Measurements from ENCODE around the gene DNAJC6.

DNAJC6 gene

DNA sequence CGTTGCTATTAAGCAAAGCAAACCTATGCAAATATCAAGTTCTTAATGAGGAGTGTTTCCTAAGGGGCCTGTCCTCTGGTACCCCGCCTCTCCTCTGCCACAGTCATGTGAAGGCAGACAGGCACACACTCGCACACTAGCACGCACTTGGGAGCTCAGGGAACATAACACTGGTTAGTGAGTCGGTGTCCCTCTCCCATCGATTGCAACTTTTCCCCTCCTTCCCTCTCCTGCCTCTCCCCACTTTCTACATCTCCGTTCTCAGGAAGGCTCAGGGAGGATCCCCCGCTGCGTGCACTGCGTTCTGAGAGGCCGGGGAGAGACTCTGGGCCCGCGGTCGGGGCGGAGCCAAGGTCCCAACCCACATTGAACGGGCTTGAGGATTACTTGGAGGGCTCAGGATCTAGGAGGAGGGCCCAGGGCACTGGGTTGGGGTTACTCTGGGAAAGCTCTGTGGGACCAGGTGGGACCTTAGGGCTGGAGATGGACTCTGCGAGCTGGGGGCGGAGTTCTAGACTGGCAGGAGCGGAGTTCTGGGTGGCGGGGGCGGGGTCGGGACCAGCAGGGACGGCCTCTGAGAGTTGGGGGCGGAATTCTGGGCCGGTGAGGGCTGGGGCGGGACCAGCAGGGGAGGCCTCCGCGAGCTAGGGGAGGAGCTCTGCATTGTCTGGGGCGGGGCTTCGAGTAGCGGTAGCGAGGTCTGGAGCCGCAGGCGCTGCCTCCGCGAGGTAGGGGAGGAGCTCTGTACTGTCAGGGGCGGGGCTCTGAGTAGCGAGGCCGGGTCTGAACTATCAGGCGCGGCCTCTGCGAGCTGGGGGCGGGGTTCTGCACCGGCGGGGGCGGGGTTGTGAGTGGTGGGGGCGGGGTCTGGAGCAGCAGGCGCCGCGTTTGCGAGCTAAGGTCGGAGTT is 110.6 kb downstream of the DNAJC6 start:
- H3K4me1 ChIP-seq (ENCODE audit: control insufficient read depth, insufficient read depth, low read length, poor library complexity, severe bottlenecking) = peaks cover 26% of the 10 kb centered on the region
- H3K9me3 ChIP-seq (ENCODE audit: control insufficient read depth, low read length) = no peaks in the 10 kb centered on the region
- 2% methylated on average over 26 to 29 of the region's 52 CpGs for WGBS, 2 experiments (ENCODE audit: insufficient coverage in 2 of 2)
- H3K4me3 ChIP-seq (ENCODE audit: extremely low read depth, insufficient read depth, low read length, poor library complexity, severe bottlenecking) = peak overlapping the region; percentile 72
- peak overlapping the region; percentile 98 for H3K27ac ChIP-seq (ENCODE audit: low read depth, low read length, severe bottlenecking)
- peaks cover 12% of the 10 kb centered on the region for H3K36me3 ChIP-seq (ENCODE audit: control insufficient read depth, insufficient read depth, low read length)

DNA sequence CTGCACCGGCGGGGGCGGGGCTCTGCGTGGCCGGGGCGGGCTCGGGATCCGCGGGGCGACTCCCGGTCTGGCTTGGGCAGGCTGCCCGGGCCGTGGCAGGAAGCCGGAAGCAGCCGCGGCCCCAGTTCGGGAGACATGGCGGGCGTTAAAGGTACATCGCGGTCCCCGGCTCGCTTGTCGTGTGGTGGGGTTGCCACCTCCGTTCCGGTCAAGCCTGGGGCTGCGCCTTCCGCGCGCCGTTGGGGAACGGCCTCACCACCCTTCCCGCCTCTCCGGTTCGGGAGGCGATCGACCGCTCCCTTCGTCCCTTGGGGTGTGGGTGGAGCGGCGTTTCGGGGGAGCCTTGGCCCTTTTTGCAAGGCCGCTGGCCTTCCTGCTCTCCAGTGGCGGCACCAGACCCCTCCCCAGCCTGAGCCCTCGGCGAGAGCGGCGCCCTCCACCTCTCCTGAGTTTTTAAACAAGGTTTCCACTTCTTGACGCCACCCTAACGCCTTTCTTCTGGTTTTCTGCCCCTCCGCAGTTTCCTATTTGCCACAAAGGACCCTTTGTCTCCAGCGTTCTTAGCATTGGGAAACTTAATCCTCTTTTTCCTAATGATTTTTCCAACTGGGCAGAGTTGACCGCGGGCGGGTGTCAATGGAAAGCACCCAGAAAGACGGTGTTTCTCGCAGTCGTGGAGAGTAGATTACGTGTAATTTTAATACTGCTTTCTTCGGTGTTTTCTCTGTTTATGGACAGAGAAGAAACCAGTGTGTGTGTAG is 111.4 kb downstream of the DNAJC6 start, which contains the start of the genes LEPR and LEPROT:
LEPR (plus strand) TSS at position 79 of the 761 bp plus-strand sequence. CDS start 144,898 bp downstream, outside the sequence.
LEPROT (plus strand) TSS at position 79 of the 761 bp plus-strand sequence; CDS start at position 136, 57 bp downstream.
- H3K36me3 ChIP-seq (ENCODE audit: control insufficient read depth, insufficient read depth, low read length) = peaks cover 19% of the 10 kb centered on the region
- H3K4me1 ChIP-seq (ENCODE audit: control insufficient read depth, insufficient read depth, low read length, poor library complexity, severe bottlenecking) = peaks cover 30% of the 10 kb centered on the region
- H3K27ac ChIP-seq (ENCODE audit: low read depth, low read length, severe bottlenecking) = peak within 1 kb of the TSS; percentile 98
- 0 to 1% methylated on average over 49 to 57 of the region's 60 CpGs for WGBS, 2 experiments (ENCODE audit: insufficient coverage in 2 of 2)
- no peaks in the 10 kb centered on the region for H3K9me3 ChIP-seq (ENCODE audit: control insufficient read depth, low read length)
- H3K4me3 ChIP-seq (ENCODE audit: extremely low read depth, insufficient read depth, low read length, poor library complexity, severe bottlenecking) = peak within 1 kb of the TSS; percentile 72

DNA sequence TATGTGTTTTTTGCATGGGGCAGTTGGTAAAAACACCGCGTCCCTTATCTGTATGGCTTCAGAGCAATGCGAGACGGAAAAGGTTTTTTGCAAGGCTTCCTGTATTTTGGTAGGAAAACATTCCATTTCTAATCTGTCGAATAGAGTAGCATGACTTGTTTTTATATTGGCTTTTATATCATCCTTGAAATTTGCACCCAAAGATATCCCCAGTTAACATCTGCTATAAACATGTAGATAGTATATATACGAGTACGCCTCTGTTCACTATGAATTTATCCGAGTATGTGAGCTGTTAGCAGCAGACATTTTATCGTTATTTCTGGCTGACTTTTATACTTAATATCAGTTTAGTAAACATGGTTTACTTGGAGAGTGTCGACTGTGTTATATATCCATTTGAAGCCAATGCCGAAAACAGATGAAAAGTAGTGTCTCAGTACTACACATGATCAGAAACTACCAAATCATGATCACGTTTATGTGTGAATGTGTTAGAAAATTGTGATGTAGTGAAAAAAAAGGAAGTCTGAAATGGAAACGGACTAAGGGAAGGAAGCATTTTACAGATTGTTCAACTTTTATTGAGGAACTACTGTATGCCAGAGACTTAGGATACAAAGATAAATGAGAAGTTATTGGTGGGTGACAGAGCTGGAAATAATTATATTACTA is 112.1 kb downstream of the DNAJC6 start:
- 52 to 63% methylated on average over 2 of the region's 13 CpGs for WGBS, 2 experiments (ENCODE audit: insufficient coverage in 2 of 2)
- Histone ChIP-seq H3K27ac (ENCODE audit: low read depth, low read length, severe bottlenecking) (peak overlapping the region; percentile 98), H3K9me3 (ENCODE audit: control insufficient read depth, low read length) (no peaks in the 10 kb centered on the region), H3K4me1 (ENCODE audit: control insufficient read depth, insufficient read depth, low read length, poor library complexity, severe bottlenecking) (peaks cover 36% of the 10 kb centered on the region), H3K4me3 (ENCODE audit: extremely low read depth, insufficient read depth, low read length, poor library complexity, severe bottlenecking) (peak overlapping the region; percentile 72), H3K36me3 (ENCODE audit: control insufficient read depth, insufficient read depth, low read length) (peaks cover 26% of the 10 kb centered on the region)

DNA sequence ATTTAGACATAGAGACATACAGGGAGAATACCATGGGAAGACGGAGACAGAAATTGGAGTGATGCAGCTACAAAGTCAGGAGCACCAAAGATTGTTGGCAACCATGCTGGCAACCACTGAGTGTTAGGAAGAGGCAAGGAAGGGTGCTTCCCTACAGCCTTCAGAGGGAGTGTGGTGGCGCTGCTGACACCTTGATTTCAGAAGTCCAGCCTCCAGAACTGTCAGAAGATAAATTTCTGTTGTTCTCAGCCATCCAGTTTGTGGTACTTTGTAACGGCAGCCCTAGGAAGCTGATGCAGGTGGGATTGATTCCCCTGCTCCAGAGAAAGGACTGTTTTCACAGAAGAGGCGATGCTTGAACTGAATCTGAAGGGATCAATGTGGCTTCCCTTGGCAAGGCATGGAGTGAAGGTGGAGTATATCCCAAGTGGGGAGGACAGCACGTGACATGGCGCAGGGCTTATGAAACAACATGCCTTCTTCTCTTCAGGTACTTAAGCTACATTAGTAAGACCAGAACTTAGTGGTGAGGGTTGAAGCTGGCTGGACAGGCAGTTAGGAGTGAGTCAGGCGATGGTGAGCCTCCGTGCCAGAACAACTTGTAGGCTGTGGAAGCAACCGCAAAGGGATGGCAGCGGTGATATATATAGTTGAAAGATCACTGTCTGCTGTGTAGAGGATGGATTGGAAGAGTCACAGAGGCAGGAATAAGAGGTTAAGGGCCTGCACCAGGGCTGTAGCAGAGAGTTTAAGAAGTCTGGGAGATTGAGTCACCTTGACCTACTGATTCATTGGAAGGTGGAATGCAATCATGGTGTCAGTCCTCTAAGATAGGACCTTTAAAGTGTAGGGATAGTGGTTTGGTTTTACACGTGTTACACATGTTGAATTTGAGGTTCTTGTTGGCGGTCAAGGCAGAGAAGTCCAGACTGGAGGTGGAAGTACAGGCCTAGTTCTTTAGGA is 113.2 kb downstream of the DNAJC6 start:
- WGBS, 2 experiments (ENCODE audit: insufficient coverage in 2 of 2) = 96 to 97% methylated on average over 9 to 12 of the region's 12 CpGs
- H3K4me3 ChIP-seq (ENCODE audit: extremely low read depth, insufficient read depth, low read length, poor library complexity, severe bottlenecking) = peak overlapping the region; percentile 72
- no peak overlapping the region for H3K27ac ChIP-seq (ENCODE audit: low read depth, low read length, severe bottlenecking)
- no peaks in the 10 kb centered on the region for H3K9me3 ChIP-seq (ENCODE audit: control insufficient read depth, low read length)
- H3K4me1 ChIP-seq (ENCODE audit: control insufficient read depth, insufficient read depth, low read length, poor library complexity, severe bottlenecking) = peaks cover 36% of the 10 kb centered on the region
- H3K36me3 ChIP-seq (ENCODE audit: control insufficient read depth, insufficient read depth, low read length) = peaks cover 37% of the 10 kb centered on the region

DNA sequence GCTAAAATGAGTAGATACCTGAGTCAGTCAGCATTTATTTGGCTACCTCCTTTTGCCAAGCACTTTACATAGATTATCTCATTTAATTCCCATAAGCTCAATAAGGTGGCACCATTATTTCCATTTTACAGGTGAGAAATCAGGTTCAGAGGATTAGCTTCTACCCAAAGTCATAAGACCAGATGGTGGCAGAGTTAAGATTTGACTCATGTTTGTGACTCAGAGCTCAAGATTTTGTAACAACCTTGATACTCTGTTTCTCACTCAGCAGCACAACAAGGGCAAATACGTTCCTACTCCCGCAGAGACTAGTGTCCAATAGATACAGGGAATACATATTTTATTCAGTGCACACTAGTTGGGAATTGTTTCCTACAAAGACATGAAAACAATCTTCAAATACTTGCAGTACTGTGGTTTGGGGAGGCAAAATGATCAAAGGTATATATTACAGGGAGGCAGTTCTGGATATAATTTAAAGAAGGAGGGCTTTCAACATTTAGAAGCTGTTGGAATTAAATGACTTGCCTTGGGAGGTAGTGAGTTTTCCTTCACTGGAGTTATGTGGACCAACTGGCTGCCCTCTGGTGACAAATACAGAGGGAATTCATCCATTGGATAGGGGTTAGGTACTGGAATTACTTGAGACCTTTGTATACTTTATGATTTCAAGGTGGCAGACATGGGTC is 114.7 kb downstream of the DNAJC6 start:
- Histone ChIP-seq H3K9me3 (ENCODE audit: control insufficient read depth, low read length) (no peaks in the 10 kb centered on the region), H3K36me3 (ENCODE audit: control insufficient read depth, insufficient read depth, low read length) (peaks cover 49% of the 10 kb centered on the region), H3K4me1 (ENCODE audit: control insufficient read depth, insufficient read depth, low read length, poor library complexity, severe bottlenecking) (peaks cover 38% of the 10 kb centered on the region), H3K4me3 (ENCODE audit: extremely low read depth, insufficient read depth, low read length, poor library complexity, severe bottlenecking) (no peak overlapping the region), H3K27ac (ENCODE audit: low read depth, low read length, severe bottlenecking) (peak overlapping the region; percentile 33)
- 80% methylated on average over 1 of the region's 2 CpGs; no CpG with 5 or more reads in 1 of the 2 experiments for WGBS, 2 experiments (ENCODE audit: insufficient coverage in 2 of 2)

DNA sequence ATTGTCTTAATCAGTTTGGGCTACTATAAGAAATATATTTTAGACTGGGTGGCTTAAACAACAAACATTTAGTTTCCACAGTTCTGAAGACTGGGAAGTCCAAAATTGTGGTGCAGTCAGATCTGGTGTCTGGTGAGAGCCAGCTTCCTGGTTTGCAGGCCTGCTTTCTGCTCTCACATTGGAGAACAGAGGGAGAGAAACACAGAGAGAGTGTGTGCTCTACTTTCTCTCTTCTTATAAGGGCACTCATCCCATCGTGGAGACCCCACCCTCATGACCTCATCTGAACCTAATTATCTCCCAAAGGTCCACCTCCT is 115.2 kb downstream of the DNAJC6 start:
- WGBS, 2 experiments (ENCODE audit: insufficient coverage in 2 of 2) = no CpG with 5 or more reads among the region's 1 CpG
- H3K27ac ChIP-seq (ENCODE audit: low read depth, low read length, severe bottlenecking) = no peak overlapping the region
- peaks cover 52% of the 10 kb centered on the region for H3K36me3 ChIP-seq (ENCODE audit: control insufficient read depth, insufficient read depth, low read length)
- H3K4me1 ChIP-seq (ENCODE audit: control insufficient read depth, insufficient read depth, low read length, poor library complexity, severe bottlenecking) = peaks cover 42% of the 10 kb centered on the region
- H3K4me3 ChIP-seq (ENCODE audit: extremely low read depth, insufficient read depth, low read length, poor library complexity, severe bottlenecking) = no peak overlapping the region
- no peaks in the 10 kb centered on the region for H3K9me3 ChIP-seq (ENCODE audit: control insufficient read depth, low read length)

DNA sequence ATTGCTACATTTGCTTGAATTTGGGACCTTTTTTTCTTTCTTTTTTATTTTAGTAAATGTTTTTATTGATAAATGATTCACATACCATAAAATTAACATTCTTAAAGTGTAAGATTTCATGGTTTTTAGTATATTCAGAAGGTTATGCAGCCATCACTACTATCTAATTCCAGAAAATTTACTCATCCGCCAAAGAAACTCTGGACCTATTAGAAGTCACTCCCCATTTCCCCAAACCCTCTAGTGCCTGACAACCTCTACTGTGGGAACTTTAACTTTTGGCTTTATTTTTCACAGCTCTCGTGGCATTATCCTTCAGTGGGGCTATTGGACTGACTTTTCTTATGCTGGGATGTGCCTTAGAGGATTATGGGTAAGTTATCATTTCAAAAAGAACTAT is 115.7 kb downstream of the DNAJC6 start:
- Histone ChIP-seq H3K4me1 (ENCODE audit: control insufficient read depth, insufficient read depth, low read length, poor library complexity, severe bottlenecking) (peaks cover 46% of the 10 kb centered on the region), H3K9me3 (ENCODE audit: control insufficient read depth, low read length) (no peaks in the 10 kb centered on the region), H3K36me3 (ENCODE audit: control insufficient read depth, insufficient read depth, low read length) (peaks cover 52% of the 10 kb centered on the region), H3K27ac (ENCODE audit: low read depth, low read length, severe bottlenecking) (peak overlapping the region; percentile 91), H3K4me3 (ENCODE audit: extremely low read depth, insufficient read depth, low read length, poor library complexity, severe bottlenecking) (no peak overlapping the region)
- WGBS, 2 experiments (ENCODE audit: insufficient coverage in 2 of 2) = 83% methylated on average over 1 of the region's 2 CpGs; no CpG with 5 or more reads in 1 of the 2 experiments

DNA sequence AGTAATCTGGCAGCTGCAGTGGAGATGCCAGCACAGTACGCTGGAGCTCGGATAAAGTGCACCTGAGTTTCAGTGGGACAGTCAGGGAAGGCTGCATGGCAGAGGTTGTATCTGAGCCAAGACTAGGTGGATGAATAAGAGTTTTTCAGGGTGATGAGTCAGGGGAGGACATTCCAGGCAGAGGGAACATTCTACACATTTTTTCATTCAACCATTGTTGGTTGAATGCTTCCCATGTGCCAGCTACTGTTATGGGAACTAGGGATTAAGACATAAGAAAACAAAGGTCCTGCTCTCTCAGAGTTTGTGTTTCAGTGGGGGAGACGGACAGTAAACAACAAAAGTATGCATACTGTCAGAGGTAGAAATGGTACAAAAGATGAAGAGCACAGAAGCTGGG is 116.4 kb downstream of the DNAJC6 start:
- 83 to 95% methylated on average over 3 of the region's 3 CpGs for WGBS, 2 experiments (ENCODE audit: insufficient coverage in 2 of 2)
- H3K27ac ChIP-seq (ENCODE audit: low read depth, low read length, severe bottlenecking) = peak overlapping the region; percentile 91
- H3K4me1 ChIP-seq (ENCODE audit: control insufficient read depth, insufficient read depth, low read length, poor library complexity, severe bottlenecking) = peaks cover 53% of the 10 kb centered on the region
- no peaks in the 10 kb centered on the region for H3K9me3 ChIP-seq (ENCODE audit: control insufficient read depth, low read length)
- H3K4me3 ChIP-seq (ENCODE audit: extremely low read depth, insufficient read depth, low read length, poor library complexity, severe bottlenecking) = no peak overlapping the region
- H3K36me3 ChIP-seq (ENCODE audit: control insufficient read depth, insufficient read depth, low read length) = peaks cover 55% of the 10 kb centered on the region

DNA sequence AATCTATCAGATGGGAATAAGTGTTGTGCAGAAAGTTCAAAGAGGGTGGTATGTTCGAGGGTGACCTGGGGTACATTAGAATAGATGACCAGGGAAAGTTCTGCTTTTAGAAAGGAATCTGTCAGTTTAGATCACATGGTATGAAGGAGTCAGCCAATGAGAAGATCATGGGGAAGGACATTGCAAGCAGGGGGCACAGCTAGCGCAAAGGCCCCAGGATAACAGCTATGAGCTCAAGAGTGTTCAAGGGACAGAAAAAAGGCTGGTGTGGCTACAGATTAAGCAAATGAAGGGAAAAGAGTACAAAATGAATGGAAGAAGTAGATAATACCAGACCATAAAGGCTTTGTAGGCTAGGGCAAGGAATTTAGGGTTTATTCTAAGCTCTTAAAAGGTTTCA is 119.7 kb downstream of the DNAJC6 start:
- 87 to 92% methylated on average over 2 of the region's 2 CpGs for WGBS, 2 experiments (ENCODE audit: insufficient coverage in 2 of 2)
- H3K9me3 ChIP-seq (ENCODE audit: control insufficient read depth, low read length) = no peaks in the 10 kb centered on the region
- peaks cover 42% of the 10 kb centered on the region for H3K4me1 ChIP-seq (ENCODE audit: control insufficient read depth, insufficient read depth, low read length, poor library complexity, severe bottlenecking)
- H3K4me3 ChIP-seq (ENCODE audit: extremely low read depth, insufficient read depth, low read length, poor library complexity, severe bottlenecking) = no peak overlapping the region
- peak overlapping the region; percentile 52 for H3K27ac ChIP-seq (ENCODE audit: low read depth, low read length, severe bottlenecking)
- H3K36me3 ChIP-seq (ENCODE audit: control insufficient read depth, insufficient read depth, low read length) = peaks cover 73% of the 10 kb centered on the region
